ENCODE results near the gene GALNTL6. TPM values are rescaled to one million over a fixed set of nuclear protein-coding genes. Genes with fewer than 3 reads are reported as not detected.

Gene GALNTL6
- total RNA-seq, 2 experiments from 2014 or later, result not detected

DNA sequence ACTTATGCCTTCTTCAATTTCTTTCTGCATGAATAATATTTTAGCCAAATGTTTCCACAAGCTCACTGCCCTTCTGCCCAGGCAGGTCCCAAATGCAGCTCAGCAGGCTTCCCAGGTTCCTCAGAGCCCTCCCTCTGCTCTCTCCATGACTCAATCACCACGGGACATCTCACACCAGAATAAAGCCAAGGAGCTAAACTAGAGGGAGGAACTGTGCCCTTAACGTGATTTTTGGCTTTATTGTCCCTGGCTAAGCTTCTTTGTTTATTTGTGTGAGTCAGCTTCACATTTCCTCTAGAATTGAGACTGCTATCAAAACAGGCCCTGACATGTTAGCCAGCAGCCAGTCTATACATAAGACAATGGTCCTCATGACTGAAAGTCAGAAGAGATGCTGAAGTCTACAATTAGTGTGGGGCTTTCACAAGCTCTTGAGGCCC lies 1169.0 kb downstream of the GALNTL6 start:
- peaks cover 1% of the 10 kb centered on the region for H3K4me1 Mint-ChIP-seq
- CTCF ChIA-PET, result no interaction called here
- no peak for ATAC-seq
- no peaks in the 10 kb centered on the region for H3K36me3 Mint-ChIP-seq
- H3K27ac Mint-ChIP-seq, result no peak overlapping the region
- peaks cover 5% of the 10 kb centered on the region for H3K27me3 Mint-ChIP-seq
- no peak overlapping the region for H3K4me3 Mint-ChIP-seq
- H3K9me3 Mint-ChIP-seq (ENCODE audit: low read depth), result no peaks in the 10 kb centered on the region
- DNase-seq, result no peak

DNA sequence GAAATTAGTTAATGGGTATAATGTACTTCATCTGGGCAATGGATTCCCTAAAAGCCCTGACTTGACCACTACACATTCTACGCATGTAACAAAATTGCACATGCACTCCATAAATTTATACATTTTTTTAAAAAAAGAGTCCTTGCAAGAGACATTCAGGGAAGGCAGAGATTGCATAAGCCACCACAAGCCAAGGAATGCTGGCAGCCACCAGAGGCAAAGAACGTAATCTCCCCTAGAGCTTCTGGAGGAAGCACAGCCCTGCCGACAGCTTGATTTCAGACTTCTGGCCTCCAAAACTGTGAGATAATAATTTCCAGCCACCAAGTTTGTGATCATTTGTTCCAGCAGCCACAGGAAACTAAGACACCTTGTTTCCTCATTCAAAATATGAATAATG lies 1169.8 kb downstream of the GALNTL6 start:
- ATAC-seq, result no peak
- CTCF ChIA-PET, result no interaction called here
- no peak overlapping the region for H3K4me3 Mint-ChIP-seq
- H3K4me1 Mint-ChIP-seq, result peaks cover 1% of the 10 kb centered on the region
- peaks cover 5% of the 10 kb centered on the region for H3K27me3 Mint-ChIP-seq
- DNase-seq, result no peak
- no peak overlapping the region for H3K27ac Mint-ChIP-seq
- no peaks in the 10 kb centered on the region for H3K9me3 Mint-ChIP-seq (ENCODE audit: low read depth)
- no peaks in the 10 kb centered on the region for H3K36me3 Mint-ChIP-seq

DNA sequence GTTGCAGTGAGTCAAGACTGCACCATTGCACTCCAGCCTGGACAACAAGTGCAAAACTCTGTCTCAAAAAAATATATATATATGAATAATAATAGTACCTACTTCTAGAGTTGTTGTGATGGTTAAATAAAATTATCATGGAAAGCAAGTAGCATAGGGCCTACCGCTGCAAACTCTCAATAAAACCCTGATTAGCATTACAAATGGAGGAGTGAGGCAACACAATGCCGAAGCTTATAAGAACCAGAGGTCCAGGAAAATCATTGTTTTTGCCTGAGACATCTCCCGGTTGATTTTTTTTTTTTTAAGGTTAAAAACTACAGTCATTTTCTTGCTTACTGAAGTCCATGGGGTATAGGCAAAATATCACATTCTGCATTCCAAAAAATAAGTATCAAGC lies 1170.4 kb downstream of the GALNTL6 start:
- CTCF ChIA-PET, result no interaction called here
- H3K27me3 Mint-ChIP-seq, result peaks cover 5% of the 10 kb centered on the region
- no peak overlapping the region for H3K27ac Mint-ChIP-seq
- no peak for DNase-seq
- H3K36me3 Mint-ChIP-seq, result no peaks in the 10 kb centered on the region
- peaks cover 1% of the 10 kb centered on the region for H3K4me1 Mint-ChIP-seq
- no peak for ATAC-seq
- H3K9me3 Mint-ChIP-seq (ENCODE audit: low read depth), result no peaks in the 10 kb centered on the region
- H3K4me3 Mint-ChIP-seq, result no peak overlapping the region

DNA sequence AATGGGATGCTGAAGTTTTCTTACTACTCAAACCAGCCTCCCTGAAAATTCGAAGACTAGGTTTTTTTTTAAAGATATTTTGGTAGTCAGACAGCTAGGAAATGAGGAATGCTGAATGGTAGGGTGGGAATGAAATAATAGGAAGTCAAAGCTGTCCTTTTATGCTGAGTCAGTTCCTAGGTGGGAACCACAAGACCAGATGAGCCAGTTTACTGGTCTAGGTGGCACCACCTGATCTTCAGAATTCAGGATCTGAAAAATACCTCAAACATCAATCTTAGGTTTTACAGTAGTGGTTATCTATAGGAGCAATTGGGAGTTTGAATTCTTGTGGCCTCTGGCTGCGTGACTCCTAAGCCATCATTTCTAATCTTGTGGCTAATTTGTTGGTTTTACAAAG lies 1172.3 kb downstream of the GALNTL6 start:
- Mint-ChIP-seq H3K27ac (no peak overlapping the region), H3K4me1 (peaks cover 1% of the 10 kb centered on the region), H3K36me3 (no peaks in the 10 kb centered on the region), H3K4me3 (no peak overlapping the region), H3K9me3 (ENCODE audit: low read depth) (no peaks in the 10 kb centered on the region), H3K27me3 (peaks cover 2% of the 10 kb centered on the region)
- CTCF ChIA-PET, result no interaction called here
- ATAC-seq (no peak), DNase-seq (no peak)

DNA sequence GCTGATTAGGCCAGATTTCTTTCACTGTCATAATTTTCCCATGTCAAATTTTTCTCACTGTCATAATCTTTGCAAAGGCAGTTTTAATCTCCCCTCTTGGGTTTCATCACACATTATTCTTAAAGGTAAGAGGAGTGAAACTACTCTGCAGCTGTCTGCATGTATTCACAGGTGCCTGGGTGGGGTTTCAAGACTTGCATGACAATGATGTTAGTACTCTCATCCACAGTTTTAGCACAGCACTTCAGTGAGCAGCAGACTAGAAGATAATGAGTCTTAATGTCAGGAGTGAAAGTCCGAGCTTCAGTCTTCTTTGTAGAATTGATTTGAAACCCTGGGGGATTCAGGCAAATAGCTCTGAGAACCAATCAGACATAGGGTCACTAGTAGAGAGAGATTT lies 1172.9 kb downstream of the GALNTL6 start:
- Mint-ChIP-seq H3K4me1 (peaks cover 1% of the 10 kb centered on the region), H3K36me3 (no peaks in the 10 kb centered on the region), H3K4me3 (no peak overlapping the region), H3K27me3 (peaks cover 2% of the 10 kb centered on the region), H3K27ac (no peak overlapping the region), H3K9me3 (ENCODE audit: low read depth) (no peaks in the 10 kb centered on the region)
- CTCF ChIA-PET, result no interaction called here
- no peak for ATAC-seq
- no peak for DNase-seq

DNA sequence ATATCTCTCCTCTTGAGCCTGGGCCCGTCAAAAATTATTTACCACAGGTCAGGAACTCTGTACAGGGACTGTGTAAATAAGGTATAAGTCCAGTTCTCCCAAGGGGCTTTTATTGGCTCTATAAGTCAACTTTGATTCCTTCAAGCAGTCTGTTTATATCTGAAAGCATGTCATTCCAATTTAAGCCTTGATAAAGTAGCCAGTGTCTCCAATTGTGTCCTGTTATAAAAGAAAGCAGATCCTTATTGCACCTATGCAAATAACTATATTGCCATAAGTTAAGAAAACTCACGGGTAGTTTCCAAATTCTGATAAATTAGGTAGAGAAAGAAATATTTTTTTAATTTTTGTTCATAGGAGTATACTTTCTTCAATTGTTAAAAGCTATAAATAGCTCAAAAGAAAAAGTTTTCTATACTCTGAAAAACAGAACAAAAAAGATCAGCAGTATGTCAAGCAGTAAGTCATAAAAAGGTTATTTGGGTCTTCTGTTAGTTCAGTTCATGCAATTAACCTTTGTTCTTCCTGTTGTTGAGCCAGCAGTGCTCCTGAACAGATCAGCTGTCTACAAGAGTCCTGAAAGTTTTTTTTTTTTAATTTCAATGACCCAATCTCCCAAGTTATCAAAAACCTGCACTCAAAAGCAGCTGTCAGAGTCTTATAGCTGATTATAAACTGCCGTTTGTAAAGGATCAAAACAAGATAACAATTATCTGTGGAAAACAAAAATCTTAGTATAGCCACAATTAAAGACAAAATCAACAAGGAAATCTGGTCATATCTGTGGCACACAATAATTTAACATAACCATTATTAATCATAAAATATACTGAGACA lies 1177.0 kb downstream of the GALNTL6 start:
- Mint-ChIP-seq H3K27me3 (peaks cover 2% of the 10 kb centered on the region), H3K4me1 (no peaks in the 10 kb centered on the region), H3K36me3 (no peaks in the 10 kb centered on the region), H3K27ac (no peak overlapping the region), H3K4me3 (no peak overlapping the region), H3K9me3 (ENCODE audit: low read depth) (no peaks in the 10 kb centered on the region)
- CTCF ChIA-PET, result no interaction called here
- no peak for ATAC-seq
- no peak for DNase-seq

DNA sequence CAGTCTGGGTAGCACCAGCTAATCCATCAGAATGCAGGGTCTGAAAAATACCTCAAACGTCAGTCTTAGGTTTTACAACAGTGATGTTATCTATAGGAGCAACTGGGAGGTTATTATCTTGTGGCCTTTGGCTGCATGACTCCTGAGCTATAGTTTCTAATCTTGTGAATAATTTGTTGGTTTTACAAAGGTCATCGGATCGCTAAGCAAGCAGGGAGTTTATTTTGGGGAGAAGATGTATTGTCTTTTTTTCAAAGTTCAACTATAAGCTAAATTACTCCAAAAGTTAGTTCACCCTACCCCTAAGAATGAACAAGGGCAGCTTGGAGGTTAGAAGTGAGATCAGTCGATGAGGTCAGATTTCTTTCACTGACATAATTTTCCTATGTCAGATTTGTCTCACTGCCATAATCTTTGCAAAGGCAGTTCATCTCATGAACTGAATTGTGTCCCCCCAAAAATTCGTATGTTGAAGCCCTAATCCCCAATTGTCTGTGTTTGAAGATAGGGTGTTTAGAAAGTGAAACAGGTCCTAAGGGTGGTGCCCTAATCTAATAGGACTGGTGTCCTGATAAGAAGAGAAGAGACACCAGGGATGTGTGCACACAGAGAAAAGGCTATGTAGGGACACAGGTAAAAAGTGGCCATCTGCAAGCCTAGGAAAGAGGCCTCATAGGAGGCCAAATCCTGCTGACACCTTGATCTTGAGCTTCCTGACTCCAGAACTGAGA lies 1179.6 kb downstream of the GALNTL6 start:
- Mint-ChIP-seq H3K27me3 (peaks cover 4% of the 10 kb centered on the region), H3K36me3 (no peaks in the 10 kb centered on the region), H3K4me3 (no peak overlapping the region), H3K9me3 (ENCODE audit: low read depth) (no peaks in the 10 kb centered on the region), H3K4me1 (no peaks in the 10 kb centered on the region), H3K27ac (no peak overlapping the region)
- CTCF ChIA-PET, result interaction anchor here (0.9 kb wide), 2 partner anchors 21 to 308 kb away, joined by 3 read pairs; no protein-coding TSS in a partner anchor
- no peak for DNase-seq
- ATAC-seq, result no peak

DNA sequence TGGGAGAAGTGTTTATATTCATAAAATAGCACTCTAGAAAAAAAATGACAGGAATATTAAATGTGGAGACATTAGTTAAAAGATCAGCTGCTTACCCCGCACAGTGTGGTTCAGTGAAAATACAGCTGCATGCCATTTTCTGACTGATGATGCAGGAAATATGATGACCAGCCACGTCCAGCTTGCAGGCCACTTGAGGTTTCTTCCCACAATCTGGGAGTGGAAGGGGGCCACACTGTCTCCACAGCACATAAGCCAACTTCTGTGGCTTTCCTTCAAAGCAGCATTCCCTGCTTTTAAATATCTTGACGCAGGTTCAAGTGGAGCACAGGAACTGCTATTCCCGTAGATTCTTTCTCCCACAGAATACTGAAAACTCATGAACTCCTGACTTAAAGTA lies 1182.0 kb downstream of the GALNTL6 start:
- H3K4me3 Mint-ChIP-seq, result no peak overlapping the region
- H3K27ac Mint-ChIP-seq, result no peak overlapping the region
- DNase-seq (no peak), ATAC-seq (no peak)
- CTCF ChIA-PET, result no interaction called here
- H3K27me3 Mint-ChIP-seq, result peaks cover 9% of the 10 kb centered on the region
- H3K4me1 Mint-ChIP-seq, result no peaks in the 10 kb centered on the region
- H3K36me3 Mint-ChIP-seq, result no peaks in the 10 kb centered on the region
- H3K9me3 Mint-ChIP-seq (ENCODE audit: low read depth), result no peaks in the 10 kb centered on the region

DNA sequence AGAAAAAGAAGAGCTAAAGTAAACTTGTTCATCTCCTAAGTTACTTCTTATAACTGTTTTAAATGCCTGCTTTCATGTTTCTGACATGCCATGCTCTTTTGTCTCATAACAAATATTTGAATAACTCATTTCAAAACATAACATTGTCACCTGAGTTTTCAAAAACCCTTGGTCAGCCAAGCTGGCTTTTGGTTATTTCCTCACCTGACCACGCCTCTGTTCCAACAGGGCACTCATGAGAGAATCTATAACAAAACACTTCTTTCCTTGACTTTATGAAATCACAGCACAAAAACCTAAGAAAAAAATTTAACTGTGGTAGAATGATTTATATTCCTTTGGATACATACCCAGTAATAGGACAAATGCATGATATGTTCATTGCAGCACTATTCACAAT lies 1182.5 kb downstream of the GALNTL6 start:
- no peak overlapping the region for H3K27ac Mint-ChIP-seq
- H3K4me1 Mint-ChIP-seq, result no peaks in the 10 kb centered on the region
- no peaks in the 10 kb centered on the region for H3K9me3 Mint-ChIP-seq (ENCODE audit: low read depth)
- H3K27me3 Mint-ChIP-seq, result peaks cover 9% of the 10 kb centered on the region
- H3K36me3 Mint-ChIP-seq, result no peaks in the 10 kb centered on the region
- DNase-seq (no peak), ATAC-seq (no peak)
- CTCF ChIA-PET, result no interaction called here
- H3K4me3 Mint-ChIP-seq, result no peak overlapping the region

DNA sequence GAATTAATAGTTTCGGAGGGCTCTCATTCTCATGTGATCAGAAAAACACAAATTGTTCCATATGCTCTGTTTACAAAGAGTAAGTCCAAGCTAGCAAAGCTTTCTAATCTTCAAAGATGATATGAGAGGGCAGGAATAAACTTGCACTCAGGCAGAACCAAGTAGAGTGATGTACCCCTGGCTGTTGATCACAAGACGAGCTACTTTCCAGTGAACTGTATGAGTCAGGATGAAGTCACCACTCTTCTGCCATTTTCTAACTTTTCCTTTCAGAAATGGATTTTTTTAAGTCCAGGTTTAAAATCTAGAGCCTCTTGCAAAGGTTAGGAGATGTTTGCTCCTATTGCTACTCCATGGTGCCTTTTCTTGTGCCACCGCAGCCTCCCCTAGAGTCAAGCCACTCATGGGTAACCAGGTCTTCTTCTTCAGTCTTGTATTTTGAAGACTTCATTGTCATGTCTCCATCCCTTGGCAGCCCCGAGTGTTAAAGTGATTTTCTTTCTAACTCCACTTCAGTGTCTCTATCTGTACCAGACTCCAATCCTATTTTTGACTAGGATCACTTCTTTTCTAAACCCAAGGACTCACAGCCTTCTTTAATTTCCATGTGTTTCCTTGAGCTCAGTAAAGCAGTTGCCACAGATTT lies 1183.5 kb downstream of the GALNTL6 start:
- no peaks in the 10 kb centered on the region for H3K9me3 Mint-ChIP-seq (ENCODE audit: low read depth)
- DNase-seq, result no peak
- H3K27me3 Mint-ChIP-seq, result peaks cover 12% of the 10 kb centered on the region
- no peak for ATAC-seq
- H3K4me3 Mint-ChIP-seq, result no peak overlapping the region
- H3K4me1 Mint-ChIP-seq, result no peaks in the 10 kb centered on the region
- CTCF ChIA-PET, result no interaction called here
- H3K36me3 Mint-ChIP-seq, result no peaks in the 10 kb centered on the region
- H3K27ac Mint-ChIP-seq, result no peak overlapping the region

DNA sequence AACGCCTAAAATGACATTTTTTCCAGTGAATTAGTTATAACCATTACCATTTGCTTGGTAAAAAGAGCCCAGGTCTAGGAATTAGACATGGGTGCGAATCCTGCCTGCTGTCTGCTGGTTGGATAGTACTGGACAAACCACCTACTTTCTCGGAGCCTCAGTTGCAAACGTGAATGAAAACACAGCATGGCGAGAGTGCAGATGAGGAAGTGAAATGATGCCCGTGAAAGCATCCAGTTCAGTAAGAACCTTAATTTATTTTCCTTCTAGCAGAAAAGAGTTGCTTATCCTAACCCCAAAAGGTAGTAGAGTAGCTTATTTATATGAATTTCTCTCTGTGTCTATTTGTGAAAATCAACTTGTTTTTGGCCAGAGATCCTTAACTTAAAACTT lies 1184.0 kb downstream of the GALNTL6 start:
- CTCF ChIA-PET, result no interaction called here

DNA sequence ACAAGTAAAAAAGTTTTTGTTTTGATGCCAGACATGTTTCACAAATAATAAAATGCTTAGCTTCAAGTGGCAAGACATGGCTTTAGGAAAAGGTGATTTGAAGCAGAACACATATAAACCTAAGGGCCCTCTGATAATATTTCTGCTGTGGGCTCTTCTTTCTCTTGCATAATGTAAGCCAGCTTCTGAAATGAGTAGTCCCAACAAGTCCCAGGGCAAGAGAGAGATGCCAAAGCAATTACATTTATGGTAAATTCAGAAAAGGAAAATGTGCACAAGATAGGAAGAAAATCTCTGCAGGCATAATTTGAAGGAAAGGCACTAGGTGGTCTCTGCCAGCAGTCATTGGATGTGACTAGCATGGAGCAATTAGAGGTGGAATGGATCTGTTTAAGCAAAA lies 1184.7 kb downstream of the GALNTL6 start:
- DNase-seq, result no peak
- Mint-ChIP-seq H3K4me3 (no peak overlapping the region), H3K9me3 (ENCODE audit: low read depth) (no peaks in the 10 kb centered on the region), H3K36me3 (no peaks in the 10 kb centered on the region), H3K27me3 (peaks cover 12% of the 10 kb centered on the region), H3K27ac (no peak overlapping the region), H3K4me1 (no peaks in the 10 kb centered on the region)
- CTCF ChIA-PET, result no interaction called here
- ATAC-seq, result no peak

More for the DNA sequence above, 1184.0 kb downstream of the GALNTL6 start:
- Mint-ChIP-seq H3K9me3 (ENCODE audit: low read depth) (no peaks in the 10 kb centered on the region), H3K27me3 (peaks cover 12% of the 10 kb centered on the region), H3K4me1 (no peaks in the 10 kb centered on the region), H3K4me3 (no peak overlapping the region), H3K36me3 (no peaks in the 10 kb centered on the region), H3K27ac (no peak overlapping the region)
- ATAC-seq, result no peak
- DNase-seq, result no peak

DNA sequence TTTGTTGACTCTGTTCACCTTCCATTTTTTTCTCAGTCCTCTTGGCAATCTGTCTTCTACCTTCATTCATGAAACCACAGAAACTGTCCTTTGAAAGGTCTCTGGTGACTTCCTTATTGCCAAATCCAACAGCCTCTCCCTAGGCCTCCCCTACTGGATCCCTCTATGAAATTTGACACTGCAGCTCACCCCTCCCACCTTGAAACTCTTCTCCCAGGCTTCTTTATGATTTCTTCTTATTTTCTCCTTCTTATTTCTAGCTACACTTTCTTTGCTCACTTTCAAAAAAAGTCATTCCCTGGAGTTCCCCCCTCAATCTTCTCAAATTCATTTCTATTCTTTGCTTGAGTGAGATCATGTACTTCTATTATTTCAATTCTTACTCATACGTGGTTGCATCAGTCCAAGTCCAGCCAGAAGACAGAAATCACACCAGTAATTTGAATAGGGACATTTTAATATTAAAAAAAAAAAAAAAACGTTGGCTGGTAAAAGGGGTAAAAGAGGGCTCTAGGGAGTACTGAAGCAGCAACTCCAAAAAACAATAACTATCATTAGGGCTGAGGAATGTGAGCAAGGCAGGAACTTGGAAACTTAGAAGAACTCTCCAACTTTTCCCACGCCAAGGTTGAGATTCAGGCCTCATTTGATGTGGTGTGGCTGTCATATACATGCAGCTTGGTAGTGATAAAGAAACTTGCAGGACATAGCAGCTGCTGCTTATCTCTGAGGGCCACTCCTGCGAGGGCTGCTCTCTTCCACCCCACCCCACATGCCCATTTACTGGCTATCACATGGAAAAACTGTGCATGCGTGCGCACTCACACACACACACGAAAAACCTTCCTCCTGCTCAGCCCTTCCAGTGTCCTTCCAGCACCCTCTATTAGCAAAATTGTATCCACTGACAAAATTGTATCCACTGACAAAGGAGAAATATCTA lies 1185.6 kb downstream of the GALNTL6 start:
- Mint-ChIP-seq H3K9me3 (ENCODE audit: low read depth) (no peaks in the 10 kb centered on the region), H3K27ac (no peak overlapping the region), H3K27me3 (peaks cover 12% of the 10 kb centered on the region), H3K4me3 (no peak overlapping the region), H3K4me1 (no peaks in the 10 kb centered on the region), H3K36me3 (no peaks in the 10 kb centered on the region)
- CTCF ChIA-PET, result no interaction called here
- no peak for DNase-seq
- ATAC-seq, result no peak

Data from activated CD8-positive, alpha-beta memory T cell treated with anti-CD3 and anti-CD28 coated beads, Interleukin-2, amount 10 ng/mL, durations not matched to agents 7 days and 5 days (primary cell).